GM12878 (cell line): ENCODE measurements around the gene MINDY3. TPM values are rescaled to one million over a fixed set of nuclear protein-coding genes. Genes with fewer than 3 reads are reported as not detected.

Source experiments
- ATAC-seq: fragments of 200-7000 bp; cut with Tn5 transposase; 3 replicates; pipeline ENCODE4 v1.9.1; 2020; ENCODE audit warnings: mild to moderate bottlenecking, moderate library complexity
- BruUV-seq: library from RNA; stranded (reverse); fragments of 400-500 nt; replicated peaks from 2 replicates; lab custom pipeline; 2021; lab: Mats Ljungman, UMichigan
- CTCF ChIA-PET: fragments of 300-600 bp; sonication (Branson Sonifier 250); formaldehyde crosslinking; extraction: SDS; loops from one replicate; lab custom pipeline; 2021; ENCODE audit warnings: inconsistent platforms; lab: Yijun Ruan, JAX
- POLR2A ChIA-PET: fragments of 350-600 bp; formaldehyde crosslinking; extraction: SDS; loops from one replicate; lab custom pipeline; 2021; ENCODE audit warnings: inconsistent platforms; lab: Charles Lee
- RAD21 ChIA-PET: fragments of 300-600 bp; sonication (Branson Sonifier 250); formaldehyde crosslinking; loops from one replicate; lab custom pipeline; 2023; ENCODE audit warnings: antibody characterized with exemption; ENCODE audit not compliant: unreplicated experiment; lab: Charles Lee
- SMC1A ChIA-PET: fragments of 300-600 bp; sonication (Branson Sonifier 250); formaldehyde crosslinking; loops from one replicate; lab custom pipeline; 2023; ENCODE audit not compliant: unreplicated experiment, uncharacterized antibody; lab: Charles Lee
- DNase-seq: peaks from one replicate; pipeline ENCODE4 v3.0.0-alpha.2; 2011; ENCODE audit warnings: low read depth, low spot score
- FAIRE-seq: peaks from 3 replicates; lab custom pipeline; 2011; peaks lifted over from hg19 to GRCh38; lab: Jason Lieb, UNC
- H2AFZ ChIP-seq: 2 replicates; pipeline ENCODE4 v1.6.0; 2011; ENCODE audit warnings: low read depth, low read length, control low read depth; ENCODE audit not compliant: control insufficient read depth
- H3K27ac ChIP-seq: 2 replicates; pipeline ENCODE4 v1.5.1; 2011; ENCODE audit warnings: control low read depth; ENCODE audit not compliant: control insufficient read depth, insufficient read depth
- H3K27me3 ChIP-seq, 2 experiments: replicated peaks in 1 of 2; 2 replicates each; pipeline versions ENCODE4 v1.6.0 to v1.6.1; 2011; ENCODE audit warnings: low read length in 1 of 2; ENCODE audit not compliant: control insufficient read depth in 2 of 2, insufficient read depth in 2 of 2
- H3K36me3 ChIP-seq, 2 experiments: 2 replicates each; pipeline ENCODE4 v1.5.1; 2011; ENCODE audit warnings: low read length in 1 of 2; ENCODE audit not compliant: control insufficient read depth in 2 of 2, insufficient read depth in 2 of 2
- H3K4me1 ChIP-seq: 2 replicates; pipeline ENCODE4 v1.6.1; 2011; ENCODE audit warnings: mild to moderate bottlenecking, low read length, moderate library complexity, mixed read lengths; ENCODE audit not compliant: control insufficient read depth, insufficient read depth
- H3K4me2 ChIP-seq: 2 replicates; pipeline ENCODE4 v1.6.0; 2011; ENCODE audit warnings: control low read depth; ENCODE audit not compliant: control insufficient read depth, insufficient read depth
- H3K4me3 ChIP-seq: fragments of 200-600 bp; sonication (generic); 2 replicates; pipeline ENCODE4 v1.5.1; 2016
- H3K79me2 ChIP-seq: 2 replicates; pipeline ENCODE4 v1.6.0; 2011; ENCODE audit warnings: low read length; ENCODE audit not compliant: control insufficient read depth, insufficient read depth
- H3K9ac ChIP-seq: 2 replicates; pipeline ENCODE4 v1.8.0; 2011; ENCODE audit warnings: low read length, control low read depth, mixed read lengths; ENCODE audit not compliant: control insufficient read depth, insufficient read depth
- H3K9me3 ChIP-seq: replicated peaks from 3 replicates; pipeline ENCODE4 v1.5.1; 2011; ENCODE audit warnings: mild to moderate bottlenecking, low read length; ENCODE audit not compliant: control insufficient read depth, insufficient read depth
- H4K20me1 ChIP-seq: 2 replicates; pipeline ENCODE4 v1.6.0; 2011; ENCODE audit not compliant: control insufficient read depth, insufficient read depth
- CHD2 ChIP-seq: IDR thresholded peaks from 2 replicates; pipeline ENCODE4 v1.6.1; 2011; ENCODE audit warnings: low read depth, low read length, improper control_type of control experiment, borderline replicate concordance
- CREB1 ChIP-seq: IDR thresholded peaks from 2 replicates; pipeline ENCODE4 v1.6.1; 2012; ENCODE audit warnings: low read depth, mild to moderate bottlenecking, inconsistent platforms
- NBN ChIP-seq: fragments of 450-650 bp; IDR thresholded peaks from 2 replicates; pipeline ENCODE4 v1.6.1; 2016
- NFXL1 ChIP-seq: fragments of 450-650 bp; IDR thresholded peaks from 2 replicates; pipeline ENCODE4 v1.6.1; 2017; ENCODE audit warnings: antibody characterized with exemption, mild to moderate bottlenecking, borderline replicate concordance
- NR2C2 ChIP-seq: IDR thresholded peaks from 2 replicates; pipeline ENCODE4 v1.6.1; 2011; ENCODE audit warnings: borderline replicate concordance, low read depth; ENCODE audit not compliant: control insufficient read depth, insufficient read length
- RELB ChIP-seq: fragments of 450-650 bp; IDR thresholded peaks from 2 replicates; pipeline ENCODE4 v1.6.1; 2017; ENCODE audit warnings: low read depth, mild to moderate bottlenecking, moderate library complexity
- SIX5 ChIP-seq: IDR thresholded peaks from 2 replicates; pipeline ENCODE4 v1.6.1; 2011; ENCODE audit warnings: mild to moderate bottlenecking, low read depth, low read length, moderate library complexity; ENCODE audit not compliant: severe bottlenecking
- SMAD1 ChIP-seq: fragments of 450-650 bp; IDR thresholded peaks from 2 replicates; pipeline ENCODE4 v1.6.1; 2018; ENCODE audit warnings: mild to moderate bottlenecking, low read depth; ENCODE audit not compliant: partially characterized antibody
- STAT3 ChIP-seq: IDR thresholded peaks from 2 replicates; pipeline ENCODE4 v1.6.1; 2011; ENCODE audit warnings: low read depth, low read length, improper control_type of control experiment
- SUZ12 ChIP-seq: fragments of 200-600 bp; sonication (generic); IDR thresholded peaks from one replicate; pipeline ENCODE4 v1.6.1; 2018; ENCODE audit warnings: antibody characterized with exemption, mild to moderate bottlenecking; ENCODE audit not compliant: unreplicated experiment
- ZZZ3 ChIP-seq: IDR thresholded peaks from 2 replicates; pipeline ENCODE4 v1.6.1; 2011; ENCODE audit warnings: low read depth; ENCODE audit not compliant: control insufficient read depth, insufficient read length
- WGBS: methylation state at CpG from one replicate; pipeline ENCODE4 v1.1.6; 2016; ENCODE audit warnings: low lambda C conversion rate; ENCODE audit not compliant: insufficient replicate concordance, insufficient coverage; ENCODE audit errors: missing lambda C conversion rate; 5-methylcytosine and 5-hydroxymethylcytosine counted together
- in situ Hi-C: fragments of 300-500 bp; cut with MboI; formaldehyde crosslinking; loops from 9 replicates; pipeline ENCODE4 v1.14.3; 2018; ENCODE audit warnings: mixed read lengths
- intact Hi-C: fragments of 100-400 bp; cut with micrococcal nuclease; formaldehyde crosslinking; loops from one replicate; pipeline ENCODE4 v1.14.2; 2022; ENCODE audit not compliant: unreplicated experiment
- polyA plus RNA-seq, 11 experiments: library from polyadenylated mRNA; depleted of rRNA in 4 of 11; unstranded in 6 of 11; stranded (reverse) in 5 of 11; fragments of >200 nt; fragmentation: Nextera tagmentation in 4 of 11; fragmentation: Illumina TruSeq in 1 of 11; extraction: Ambion mirVana in 4 of 11; extraction: Trizol in 1 of 11; gene quantifications; 1 replicate in 1 of 11; 2 replicates in 10 of 11; pipeline versions ENCODE4 v1.2.1 to v1.2.3, GENCODE V29; 2011 to 2016; ENCODE audit warnings: inconsistent platforms in 2 of 11, missing spikeins in 2 of 11, low read depth in 1 of 11
- total RNA-seq, 4 experiments: library from RNA; depleted of rRNA in 3 of 4; stranded (reverse); fragments of >200 nt in 3 of 4; fragmentation: Illumina TruSeq in 1 of 4; extraction: Trizol in 1 of 4; gene quantifications; 2 replicates each; pipeline versions ENCODE4 v1.2.1 to v1.2.3, GENCODE V29; 2013 to 2021
- TF ChIP-seq, protein P1 (sequence below): IDR thresholded peaks from 2 replicates; pipeline ENCODE4 v1.6.1; 2011; ENCODE audit warnings: mild to moderate bottlenecking, low read depth, low read length, moderate library complexity; ENCODE audit not compliant: insufficient replicate concordance

The MINDY3 gene
- total and polyA plus RNA-seq, 10 of the 15 experiments (the other 5 are each of a cell fraction or from before 2014, with no cell fraction given), result 12.0 to 23.6 (median 15.7) TPM

- in situ Hi-C loops, result no loop called here
- ChIA-PET POLR2A (no interaction called here), RAD21 (no interaction called here), SMC1A (no interaction called here), CTCF (interaction anchor here (0.6 kb wide), 1 partner anchor 12 kb away, joined by 3 read pairs; no protein-coding TSS in a partner anchor)
- no peaks in the 10 kb centered on the region for H3K4me1 ChIP-seq
- no peak overlapping the region for H3K4me2 ChIP-seq
- ATAC-seq (no peak), FAIRE-seq (no peak), DNase-seq (no peak)
- no peak overlapping the region for H2AFZ ChIP-seq
- intact Hi-C loops, result no loop called here
- peaks cover 8 to 13% of the 10 kb centered on the region in 2 experiments; a peak in 3 of 4 replicates for H3K36me3 ChIP-seq
- no peaks in the 10 kb centered on the region; the same call in 2 of the 3 replicates for H3K9me3 ChIP-seq
- H3K27ac ChIP-seq, result no peak overlapping the region
- H3K4me3 ChIP-seq, result no peak overlapping the region
- no peak overlapping the region for H3K9ac ChIP-seq
- WGBS, result 100% methylated on average over 4 of the region's 4 CpGs
- no peaks in the 10 kb centered on the region for H3K79me2 ChIP-seq
- H3K27me3 ChIP-seq, result no peaks in the 10 kb centered on the region
- no TSS peak for BruUV-seq
- TF ChIP-seq NFXL1 (no peak), CHD2 (no peak), NBN (no peak), STAT3 (no peak), RELB (no peak), CREB1 (no peak), SIX5 (no peak), ZZZ3 (no peak), SUZ12 (no peak), NR2C2 (no peak), SMAD1 (no peak)
- TF ChIP-seq, protein P1, sequence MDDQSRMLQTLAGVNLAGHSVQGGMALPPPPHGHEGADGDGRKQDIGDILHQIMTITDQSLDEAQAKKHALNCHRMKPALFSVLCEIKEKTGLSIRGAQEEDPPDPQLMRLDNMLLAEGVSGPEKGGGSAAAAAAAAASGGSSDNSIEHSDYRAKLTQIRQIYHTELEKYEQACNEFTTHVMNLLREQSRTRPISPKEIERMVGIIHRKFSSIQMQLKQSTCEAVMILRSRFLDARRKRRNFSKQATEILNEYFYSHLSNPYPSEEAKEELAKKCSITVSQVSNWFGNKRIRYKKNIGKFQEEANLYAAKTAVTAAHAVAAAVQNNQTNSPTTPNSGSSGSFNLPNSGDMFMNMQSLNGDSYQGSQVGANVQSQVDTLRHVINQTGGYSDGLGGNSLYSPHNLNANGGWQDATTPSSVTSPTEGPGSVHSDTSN, result no peak
- no peaks in the 10 kb centered on the region for H4K20me1 ChIP-seq
Measured at GRCh38 chr10:15782851-15783250, 77.5 kb downstream of the MINDY3 start.
